CD4-positive, alpha-beta T cell treated with Interleukin-4 for 1 hour (primary cell): ENCODE measurements around the gene CIT.
A peak's percentile ranks its signal among the peaks of the same experiment; 100 is the strongest.

Experiments
- DNase-seq, 2 donors: peaks; one replicate each; pipeline ENCODE4 v3.0.0-alpha.2; 2020 to 2022

Gene CIT

DNA sequence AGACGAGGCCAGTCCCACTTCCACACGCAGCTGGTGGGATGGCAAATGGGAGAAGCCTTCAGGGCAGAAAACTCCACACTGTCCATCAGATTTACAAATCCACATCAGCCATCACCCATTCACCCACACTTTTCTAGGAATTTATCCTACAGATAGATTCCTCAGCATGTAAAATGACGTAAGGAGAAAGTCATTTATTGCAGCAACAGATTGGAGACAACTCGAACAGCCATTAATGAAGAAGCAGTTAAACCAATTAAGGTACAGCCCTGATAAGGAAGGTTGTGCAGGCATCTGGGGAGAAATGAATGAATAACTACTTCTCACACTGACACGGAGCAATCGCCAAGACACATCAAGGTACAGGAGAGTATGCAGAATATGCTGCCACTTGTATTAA is 183.0 kb downstream of the CIT start:
- no peak for DNase-seq

DNA sequence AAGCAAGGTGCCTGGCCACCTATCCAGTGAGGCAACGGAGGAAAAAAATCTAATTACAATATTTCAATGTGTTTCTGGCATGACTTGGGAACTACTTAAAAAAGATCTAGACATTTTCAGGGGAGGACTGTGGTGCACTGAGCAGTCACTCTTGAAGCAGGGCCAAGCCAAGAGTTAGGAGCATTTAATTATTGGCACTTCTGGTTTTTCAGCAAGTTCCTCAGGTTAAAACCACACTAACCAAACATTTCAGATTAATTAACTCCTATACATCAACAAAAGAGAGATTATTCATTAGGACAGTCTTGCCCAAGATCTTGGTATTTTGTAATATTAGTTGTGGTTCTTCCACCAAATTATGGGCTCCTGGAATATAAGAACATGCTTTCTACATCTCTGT is 183.6 kb downstream of the CIT start:
- no peak for DNase-seq

DNA sequence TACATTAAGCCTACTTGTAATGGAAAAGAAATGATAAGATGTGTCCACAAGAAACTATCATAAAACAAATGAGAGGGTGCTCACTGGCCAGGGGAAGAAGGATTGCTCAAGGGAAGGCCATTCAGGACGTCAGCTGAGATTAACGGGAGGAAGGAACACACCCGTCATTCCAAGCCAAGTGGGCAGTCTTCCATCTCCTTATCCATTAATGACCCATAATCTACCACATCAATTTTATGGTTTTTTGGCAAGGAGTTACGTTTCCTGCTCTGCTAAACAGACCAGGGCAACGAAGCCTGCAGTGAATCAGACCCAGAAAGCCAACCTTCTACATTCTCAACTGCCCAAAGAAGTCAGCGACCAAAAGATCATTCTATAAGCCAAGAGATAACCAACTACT is 184.1 kb downstream of the CIT start:
- DNase-seq: no peak

DNA sequence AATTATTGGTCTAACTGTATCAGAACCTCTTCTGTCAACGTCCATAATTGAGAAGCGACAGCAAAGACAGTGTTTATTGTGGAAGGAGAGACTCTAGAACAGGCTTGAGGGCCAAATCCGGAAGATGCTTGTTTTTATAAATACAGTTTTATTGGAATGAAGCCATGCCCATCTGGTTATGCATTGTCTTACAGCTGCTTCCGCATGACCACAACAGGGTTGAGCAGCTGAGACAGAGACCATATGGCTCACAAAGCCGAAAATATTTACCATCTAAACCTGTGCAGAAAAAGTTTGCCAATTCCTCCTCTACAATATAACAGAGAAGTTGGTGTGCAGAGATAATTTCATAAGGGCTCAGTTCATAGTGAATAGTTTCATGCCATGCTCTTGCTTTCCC is 184.7 kb downstream of the CIT start:
- no peak for DNase-seq

DNA sequence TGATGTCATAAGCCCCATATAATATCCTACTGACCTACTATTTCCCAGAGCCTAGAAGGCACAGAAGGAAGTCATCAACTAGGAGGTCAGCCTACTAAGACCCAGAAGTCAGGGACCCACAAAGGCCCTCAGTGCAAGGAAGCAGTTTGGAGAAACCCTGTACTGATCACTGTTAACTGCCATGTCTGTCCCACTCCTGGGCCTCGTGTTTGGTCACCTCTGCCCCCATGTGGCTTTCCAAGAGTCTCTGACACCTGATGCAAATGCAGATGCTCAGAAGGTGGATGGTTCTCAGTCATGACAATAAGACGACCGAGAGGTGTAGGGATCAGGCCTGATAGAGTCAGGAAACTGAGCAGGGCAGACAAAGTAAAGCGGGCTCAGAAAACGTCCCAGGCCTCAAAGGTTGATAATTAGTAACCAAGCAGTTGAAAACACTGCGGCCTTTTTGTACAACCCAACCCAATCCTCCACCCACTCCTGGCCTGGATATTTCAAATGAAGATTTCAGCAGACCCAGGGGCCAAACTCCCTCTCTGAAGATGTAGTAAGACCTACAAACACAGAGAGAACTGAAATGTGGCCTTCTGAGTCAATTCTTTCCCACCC is 185.8 kb downstream of the CIT start:
- DNase-seq: no peak

DNA sequence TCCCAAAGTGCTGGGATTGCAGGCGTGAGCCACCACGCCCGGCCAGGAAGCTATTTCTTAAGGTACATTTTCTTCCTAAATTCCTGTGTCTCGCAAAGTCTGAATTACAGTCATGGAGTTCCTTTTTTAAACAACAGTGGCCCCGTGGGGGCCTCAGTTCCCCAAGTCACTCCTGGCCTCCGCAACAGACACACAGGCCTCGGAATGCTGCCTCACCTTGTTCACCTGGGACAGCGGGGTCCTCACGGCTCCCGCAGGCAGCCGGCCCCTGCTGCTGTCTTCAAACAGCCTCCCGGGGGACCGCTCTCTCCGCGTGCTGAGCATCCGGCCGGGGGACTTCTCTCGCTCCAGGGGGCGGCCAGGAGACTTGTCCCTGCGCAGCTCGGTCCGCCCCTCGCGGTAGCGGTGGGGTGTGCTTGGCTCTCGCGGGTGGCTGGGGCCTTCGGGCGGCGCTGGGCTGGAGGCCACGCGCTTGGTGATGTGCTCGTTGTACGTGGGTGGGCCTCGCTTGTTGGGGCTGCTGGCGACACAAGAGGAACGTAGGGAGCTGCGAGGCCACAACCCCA is 187.1 kb downstream of the CIT start:
- no peak for DNase-seq

DNA sequence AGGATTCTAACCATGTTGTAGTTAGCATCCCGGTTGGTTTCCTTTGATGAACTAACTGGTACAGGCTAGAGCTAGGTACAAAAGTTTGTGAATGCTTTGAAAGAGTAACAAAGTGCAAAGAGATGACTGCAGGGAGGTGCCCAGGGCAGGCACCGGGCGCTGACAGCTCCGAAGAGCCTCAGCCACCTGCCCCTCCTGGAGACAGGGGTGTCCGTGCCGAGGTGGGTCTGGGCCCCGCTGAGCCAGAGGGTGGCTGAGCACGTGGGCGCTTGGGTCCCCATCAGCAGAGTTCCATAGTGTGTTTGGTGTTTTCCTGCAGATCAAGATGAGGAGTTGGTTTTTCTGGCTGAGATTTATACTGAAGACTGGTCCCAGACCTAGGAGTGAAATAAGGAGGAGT is 189.2 kb downstream of the CIT start:
- DNase-seq: no peak

DNA sequence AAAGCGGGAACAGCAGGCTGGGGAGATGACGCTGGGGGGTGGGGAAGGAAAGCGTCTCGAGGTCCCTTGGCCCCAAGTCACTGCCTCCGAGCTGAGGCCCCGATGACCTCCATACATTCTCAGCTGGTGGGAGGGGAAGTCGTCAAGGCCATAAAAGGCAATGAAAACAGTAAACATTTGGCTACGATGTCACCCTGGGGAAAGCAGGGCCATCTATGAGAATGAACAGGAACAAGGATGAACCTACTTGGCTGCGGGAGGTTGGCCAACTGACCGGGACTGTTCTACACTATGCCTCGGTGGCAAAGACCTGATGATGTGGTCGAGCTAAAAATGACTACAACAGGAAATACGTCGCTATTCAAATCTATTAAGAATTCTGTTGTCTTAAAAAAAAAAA is 189.7 kb downstream of the CIT start:
- no peak for DNase-seq

DNA sequence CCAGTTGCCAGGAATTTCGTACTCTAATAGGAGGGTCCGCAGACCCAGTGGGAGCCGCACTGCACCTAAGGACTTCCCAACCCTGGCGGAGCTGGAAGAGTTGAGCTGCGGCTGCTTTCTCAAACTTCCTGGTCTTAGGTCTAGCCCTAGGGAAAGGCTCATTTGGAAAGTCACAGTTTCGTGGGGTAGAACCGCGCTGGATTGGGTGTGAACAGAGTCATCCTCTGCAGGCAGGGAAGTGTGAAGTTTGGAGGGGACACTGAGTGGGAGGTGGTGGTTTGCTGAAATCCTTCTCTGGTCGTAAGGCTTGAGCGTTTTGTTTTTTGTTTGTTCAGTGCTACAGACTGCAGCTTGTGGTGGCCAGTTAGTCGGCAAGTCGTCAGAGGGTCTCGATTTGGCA is 190.3 kb downstream of the CIT start:
- DNase-seq: no peak

DNA sequence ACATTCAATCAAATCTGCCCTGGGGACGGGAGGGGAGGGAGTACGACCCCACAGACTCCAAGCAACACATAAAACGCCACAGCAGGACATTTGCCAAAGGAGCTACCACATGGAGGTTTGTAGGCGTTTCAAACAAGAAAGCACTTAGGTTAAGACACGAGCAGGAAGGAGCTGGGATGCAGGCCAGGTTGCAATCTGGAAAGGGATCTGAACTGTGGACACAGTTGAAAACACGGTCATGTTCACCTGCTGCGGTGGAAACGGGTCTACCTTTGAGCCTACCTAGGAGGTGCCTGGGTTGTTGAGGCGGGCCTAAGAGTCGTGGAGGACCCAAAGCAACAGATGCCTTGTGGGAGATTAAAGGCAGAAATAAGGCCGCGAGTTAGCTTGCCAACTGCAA is 190.8 kb downstream of the CIT start:
- no peak for DNase-seq

DNA sequence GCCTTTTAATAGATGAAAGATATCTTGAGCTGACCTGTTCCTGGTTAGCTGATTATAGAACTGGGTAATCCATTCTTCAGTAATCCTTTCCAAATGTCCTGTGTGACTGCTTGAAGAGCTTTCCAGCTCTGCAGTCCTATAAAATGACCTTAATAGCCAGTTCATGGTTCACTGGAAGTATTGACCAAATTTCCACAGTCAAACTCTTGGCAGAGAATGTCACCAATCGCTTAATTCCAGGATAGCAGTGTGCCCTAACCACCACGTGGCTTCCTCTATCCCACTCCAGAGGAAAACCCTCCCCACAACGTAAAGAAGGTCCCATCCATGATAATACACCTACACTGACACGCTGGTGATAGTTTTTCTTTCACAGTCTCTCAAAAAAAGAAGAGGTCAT is 191.7 kb downstream of the CIT start:
- DNase-seq: no peak

DNA sequence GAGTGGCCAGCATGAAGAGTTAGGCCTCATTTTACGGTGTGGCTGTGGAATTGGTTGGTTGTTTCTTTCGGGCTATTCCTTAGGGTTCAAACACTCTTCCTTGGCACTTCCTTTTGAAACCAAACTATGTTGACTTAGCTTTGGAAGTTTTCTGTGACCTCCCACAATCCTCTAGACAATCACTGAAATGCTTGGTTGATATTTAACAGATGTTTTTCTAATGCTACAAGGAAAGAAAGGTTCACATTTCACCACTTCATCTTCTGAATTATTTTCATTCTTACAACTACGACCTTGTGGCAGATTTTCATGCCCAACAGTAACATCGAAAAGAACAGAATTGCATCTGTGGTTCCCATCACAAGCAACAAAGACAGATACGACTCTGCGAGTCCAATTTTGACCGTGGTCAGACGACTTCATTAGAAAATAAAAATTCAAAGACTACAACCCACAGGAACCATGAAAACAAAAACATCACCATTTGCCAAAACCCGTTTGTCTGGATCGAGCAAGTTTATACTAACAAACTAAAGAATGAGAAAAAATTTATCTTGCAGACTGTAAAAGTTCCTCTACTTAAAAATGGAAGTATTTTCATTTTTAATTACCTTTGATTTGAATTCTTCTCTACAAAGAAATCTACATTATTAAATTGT is 192.3 kb downstream of the CIT start:
- no peak for DNase-seq

DNA sequence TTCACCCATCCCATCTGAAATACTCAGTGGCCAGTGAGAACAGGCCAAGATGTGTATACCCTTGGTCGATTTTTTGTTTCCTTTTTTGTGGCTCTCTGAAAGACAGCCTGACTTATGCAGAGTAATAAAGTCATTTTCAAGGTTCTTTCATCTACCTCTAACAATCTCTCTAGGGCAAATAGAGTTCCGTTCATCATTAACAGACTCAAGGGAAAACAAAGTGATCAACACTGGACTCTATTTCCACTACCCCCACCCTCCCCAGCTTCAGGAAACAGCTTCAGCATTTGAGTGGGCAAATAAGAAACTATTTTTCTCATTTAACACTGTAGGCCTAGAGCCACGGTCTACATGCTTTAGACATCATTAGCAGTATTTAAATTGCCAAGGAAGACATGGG is 193.3 kb downstream of the CIT start:
- no peak for DNase-seq

DNA sequence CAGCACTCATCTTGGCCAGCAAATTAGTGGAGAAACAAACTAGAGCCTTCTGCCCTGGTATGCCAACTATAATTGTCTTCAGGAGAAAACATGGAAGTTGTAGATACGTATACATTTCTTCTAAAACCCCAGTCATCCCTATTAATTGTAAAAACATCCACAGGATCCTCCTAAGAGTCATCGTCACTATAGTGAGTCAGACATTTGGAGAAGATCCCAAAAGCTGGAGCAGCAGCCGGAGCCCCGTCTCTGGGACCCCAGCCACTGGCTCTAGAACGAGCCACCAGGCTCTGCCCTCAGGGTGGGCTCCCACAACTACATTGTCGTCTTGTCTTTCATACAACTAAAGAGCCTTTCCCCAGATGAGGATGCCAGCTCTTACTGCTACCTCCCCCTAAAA is 193.7 kb downstream of the CIT start:
- DNase-seq: no peak

DNA sequence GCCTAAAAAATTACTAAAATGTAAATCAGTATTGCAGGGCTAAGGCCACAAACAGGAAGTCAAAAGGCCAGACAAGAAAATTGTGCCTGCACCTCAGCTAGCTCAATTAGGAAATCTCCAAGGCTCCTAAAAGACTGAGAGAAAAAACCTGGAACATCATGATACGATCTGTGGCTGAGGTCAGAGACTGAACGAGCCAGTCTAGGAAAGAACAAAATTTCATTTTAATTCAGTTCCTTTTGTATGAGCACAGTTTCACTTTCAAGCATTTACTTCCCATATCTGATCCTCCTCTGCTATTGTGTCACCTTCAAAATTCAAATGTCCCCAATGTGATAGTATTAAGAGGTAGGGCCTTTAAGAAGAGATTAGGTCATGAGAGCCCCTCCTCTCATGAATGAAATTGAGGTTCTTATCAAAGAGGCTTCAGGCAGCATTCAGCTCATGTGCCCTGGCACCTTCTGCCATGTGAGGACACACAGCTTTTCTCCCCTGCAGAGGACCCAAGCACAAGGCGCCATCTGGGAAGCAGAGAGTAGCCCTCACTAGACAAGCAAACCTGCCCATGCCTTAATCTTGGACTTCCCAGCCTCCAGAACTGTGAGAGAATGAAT is 194.4 kb downstream of the CIT start:
- no peak for DNase-seq

DNA sequence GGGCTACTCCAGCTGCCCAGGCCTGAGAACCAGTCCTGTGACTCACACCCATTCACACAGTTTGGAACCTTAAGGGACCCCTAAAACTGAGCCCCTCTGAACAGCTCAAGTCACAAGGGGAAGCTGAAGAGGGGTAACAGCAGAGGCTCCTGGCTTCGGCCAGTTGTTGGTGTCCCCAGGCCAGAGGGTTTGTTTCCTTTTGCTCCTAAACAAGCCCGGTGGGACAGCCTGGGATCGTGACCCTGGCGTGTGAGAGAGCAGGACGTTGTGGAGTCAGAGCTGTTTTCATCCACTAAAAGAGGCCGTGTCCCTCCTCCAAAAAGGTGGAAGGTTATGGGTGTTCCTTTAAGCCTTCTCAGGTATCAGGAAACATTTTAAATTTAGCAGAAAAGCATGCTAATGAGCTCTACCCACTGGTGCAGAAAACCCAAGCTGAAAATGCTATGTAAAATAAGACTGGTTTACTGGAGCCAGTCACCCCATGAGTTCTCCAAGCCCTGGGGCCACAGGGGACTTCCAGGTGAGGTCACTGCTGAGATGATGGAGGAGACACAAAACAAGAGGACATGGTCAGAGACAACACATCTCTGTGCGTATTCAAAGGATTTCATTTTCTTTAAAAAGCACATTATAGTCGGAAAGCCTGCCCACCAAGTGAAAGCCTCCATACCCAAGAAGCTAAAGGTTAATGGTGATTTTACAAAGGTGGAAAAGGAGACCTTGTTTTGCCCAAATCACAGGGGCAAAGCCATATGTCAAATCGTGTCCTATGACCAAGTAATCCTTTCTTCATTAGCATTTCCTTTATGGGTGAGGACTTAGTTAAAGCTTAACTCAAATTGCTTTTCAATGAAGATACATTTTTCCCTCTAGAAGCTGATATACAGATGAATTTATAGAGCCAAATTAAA is 195.1 kb downstream of the CIT start:
- DNase-seq: peak in 1 of 2 donors; percentile 22

DNA sequence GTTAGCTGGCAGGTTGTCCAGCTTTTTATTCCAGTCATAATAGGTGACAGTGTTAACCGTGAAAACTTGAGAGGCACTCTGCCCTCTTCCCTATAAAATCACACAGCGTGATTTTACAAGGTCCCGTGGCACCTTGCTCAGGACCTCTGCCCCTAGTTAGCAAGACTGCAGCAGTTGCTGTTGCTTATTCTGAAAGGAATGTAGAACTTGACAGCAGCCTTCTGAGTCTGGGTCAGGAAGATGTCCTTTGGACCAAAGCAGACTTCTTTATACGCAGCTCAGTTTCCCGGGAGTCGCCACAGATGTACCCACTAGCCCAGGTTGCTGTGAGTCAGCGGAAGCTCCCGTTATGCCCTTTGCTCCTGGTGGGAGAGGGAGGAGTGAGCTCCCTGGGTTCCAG is 196.0 kb downstream of the CIT start:
- DNase-seq: no peak

DNA sequence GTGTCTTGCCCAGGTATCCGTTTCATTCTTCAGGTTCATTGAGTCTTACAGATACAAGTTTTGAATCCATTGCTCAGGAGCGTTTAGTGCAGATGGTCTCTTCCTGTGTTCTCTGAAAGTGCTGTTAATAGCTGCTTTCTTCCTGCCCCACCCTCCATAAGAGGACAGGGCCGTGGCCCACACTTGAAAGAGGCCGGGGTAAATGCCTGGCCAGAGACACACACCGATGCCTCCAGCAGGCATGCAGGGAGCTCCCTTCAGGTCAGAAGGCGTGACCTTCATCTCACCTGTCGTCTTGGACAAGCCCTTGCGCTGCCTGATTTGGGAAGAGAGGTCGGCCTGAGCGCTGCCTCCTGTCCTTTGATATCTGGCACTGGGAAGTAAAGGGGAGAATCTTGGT is 197.6 kb downstream of the CIT start:
- no peak for DNase-seq

DNA sequence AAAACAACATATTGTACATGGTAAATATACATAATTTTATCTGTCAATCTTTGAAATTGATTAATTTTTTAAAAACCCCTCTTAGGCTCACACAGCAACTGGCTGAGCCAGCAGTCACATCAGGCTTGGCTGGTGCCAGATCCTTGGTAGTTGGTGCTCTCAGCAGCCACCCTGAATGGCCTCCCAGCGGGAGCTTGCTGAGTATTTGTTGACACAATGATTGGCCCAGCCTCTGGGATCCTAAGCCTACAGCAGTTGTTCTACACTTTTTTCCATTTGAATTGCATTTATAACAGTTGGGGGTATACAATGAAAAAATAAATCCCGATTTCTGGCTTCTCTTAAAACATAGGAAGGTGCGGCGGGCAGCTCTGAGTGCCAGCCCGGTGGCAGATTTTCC is 198.0 kb downstream of the CIT start:
- no peak for DNase-seq

DNA sequence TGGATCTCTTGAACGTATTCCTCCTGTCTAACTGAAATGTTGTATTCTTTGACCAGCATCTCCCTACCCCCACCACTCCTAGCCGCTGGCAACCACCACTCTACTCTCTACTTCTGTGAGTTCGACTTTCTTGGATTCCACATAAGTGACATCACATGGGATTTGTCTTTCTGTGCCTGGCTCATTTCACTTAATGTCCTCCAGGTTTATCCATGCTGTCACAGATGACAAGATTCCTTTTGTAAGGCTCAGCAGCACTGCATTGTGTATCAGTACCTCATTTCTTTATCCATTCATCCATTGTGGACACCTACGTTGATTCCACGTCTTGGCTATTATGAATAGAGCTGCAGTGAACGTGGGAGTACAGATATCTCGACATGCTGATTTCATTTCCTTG is 198.7 kb downstream of the CIT start:
- no peak for DNase-seq

DNA sequence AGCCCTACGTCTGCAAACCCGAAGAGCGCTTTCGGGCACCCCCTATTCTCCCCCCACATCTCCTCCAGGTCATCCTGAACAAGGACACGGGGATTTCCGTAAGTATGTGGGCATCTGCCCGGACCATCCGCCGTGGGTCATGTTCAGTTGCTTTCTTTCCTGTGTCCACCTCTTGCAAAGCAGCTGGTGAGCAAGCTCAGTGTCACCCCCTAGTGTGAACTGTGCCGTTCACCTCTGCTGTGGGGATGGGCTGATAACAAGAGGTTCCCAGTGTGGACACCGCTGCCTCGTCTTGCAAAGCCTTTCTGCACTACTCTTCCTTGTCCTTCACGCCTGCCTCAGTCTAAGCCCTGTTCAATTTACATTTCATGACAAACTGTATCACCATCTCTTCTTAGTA is 200.5 kb downstream of the CIT start:
- DNase-seq: no peak

DNA sequence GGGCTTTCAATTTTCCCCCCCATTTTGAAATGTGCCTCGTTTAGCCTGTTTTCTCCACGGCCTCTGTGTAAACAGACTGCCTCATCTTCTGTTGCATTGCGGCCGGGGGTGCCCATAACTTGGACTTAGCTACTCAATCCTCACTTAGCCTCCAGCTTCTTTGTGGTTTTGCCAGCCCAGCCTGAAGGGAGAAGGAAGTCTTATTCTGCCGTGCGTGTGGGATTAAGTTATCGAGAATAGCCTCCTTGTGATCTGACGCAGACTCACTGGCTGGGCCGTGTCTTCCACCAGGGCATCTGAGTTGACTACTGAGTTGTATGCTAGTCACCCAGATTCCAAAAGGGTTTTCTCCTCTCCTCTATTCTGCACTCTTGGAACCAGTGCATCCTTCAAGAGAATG is 201.1 kb downstream of the CIT start:
- no peak for DNase-seq

DNA sequence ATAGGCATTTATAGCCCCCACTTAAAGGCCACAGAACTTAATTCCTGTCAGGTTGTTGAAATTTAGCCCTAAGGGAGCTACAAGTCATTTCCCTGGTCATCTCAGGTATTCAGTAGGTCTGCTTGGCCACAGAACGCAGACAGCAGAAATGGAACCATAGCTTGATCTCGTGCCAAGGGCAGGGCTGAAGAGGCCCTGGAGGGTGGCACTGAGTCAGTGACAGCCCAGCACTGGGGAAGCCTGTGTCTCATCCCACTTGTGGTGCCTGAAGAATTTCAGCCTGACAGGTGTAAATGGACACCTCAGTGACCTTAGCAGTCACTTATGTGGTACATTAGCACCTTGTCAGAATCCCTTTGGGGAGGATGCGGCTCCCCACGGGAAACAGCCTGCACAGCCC is 202.6 kb downstream of the CIT start:
- DNase-seq: no peak

DNA sequence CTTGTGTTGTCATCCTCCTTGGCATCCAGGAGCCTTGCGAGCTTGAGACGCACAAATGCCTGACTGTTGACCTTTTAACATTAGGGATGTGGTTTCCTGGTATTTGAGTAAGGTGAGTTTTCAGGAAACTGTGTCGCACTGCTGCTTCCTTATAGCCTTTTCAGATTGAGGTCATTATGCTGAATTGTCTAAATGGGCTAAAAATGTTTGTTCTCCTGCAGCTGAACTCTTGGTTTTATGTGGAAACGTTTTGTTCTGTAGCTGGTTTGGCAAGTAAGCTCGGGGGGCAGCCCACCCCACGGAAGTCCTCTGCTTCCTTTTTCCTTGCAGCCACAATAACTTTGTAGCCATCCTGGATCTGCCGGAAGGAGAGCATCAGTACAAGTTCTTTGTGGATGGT is 203.5 kb downstream of the CIT start:
- DNase-seq: no peak
